Activated CD4-positive, alpha-beta T cell treated with anti-CD3 and anti-CD28 coated beads, Interleukin-2, amount 10 ng/mL, durations not matched to agents 7 days and 5 days (primary cell): ENCODE data around the gene DCTD. TPM values are rescaled to one million over a fixed set of nuclear protein-coding genes. Genes with fewer than 3 reads are reported as not detected.

ENCODE experiments used
- CTCF ChIA-PET: fragments of 350-600 bp; sonication (Branson Sonifier 250); formaldehyde crosslinking; loops from one replicate; lab custom pipeline; 2021; ENCODE audit warnings: antibody characterized with exemption; lab: Charles Lee
- POLR2A ChIA-PET: fragments of 350-600 bp; sonication (Branson Sonifier 250); formaldehyde crosslinking; loops from one replicate; lab custom pipeline; 2021; ENCODE audit warnings: antibody characterized with exemption; lab: Charles Lee
- DNase-seq: peaks from one replicate; pipeline ENCODE4 v3.0.0-alpha.2; 2020
- H3K27ac Mint-ChIP-seq: one replicate; pipeline ENCODE4 v1.8.0; 2021; ENCODE audit warnings: mild to moderate bottlenecking, moderate library complexity, mixed read lengths
- H3K27me3 Mint-ChIP-seq: one replicate; pipeline ENCODE4 v1.8.0; 2021; ENCODE audit warnings: mixed read lengths
- H3K36me3 Mint-ChIP-seq: one replicate; pipeline ENCODE4 v1.8.0; 2021; ENCODE audit warnings: low read depth, mixed read lengths
- H3K4me1 Mint-ChIP-seq: one replicate; pipeline ENCODE4 v1.8.0; 2021; ENCODE audit warnings: mixed read lengths
- H3K4me3 Mint-ChIP-seq: one replicate; pipeline ENCODE4 v1.8.0; 2021; ENCODE audit warnings: mild to moderate bottlenecking, moderate library complexity, mixed read lengths
- H3K9me3 Mint-ChIP-seq: one replicate; pipeline ENCODE4 v1.8.0; 2021; ENCODE audit warnings: mixed read lengths
- total RNA-seq, 2 experiments: library from RNA; stranded (reverse); gene quantifications; one replicate each; pipeline ENCODE4 v1.2.3, GENCODE V29; 2021

The DCTD gene
- total RNA-seq, 2 experiments from 2014 or later, result 60.0 to 65.9 TPM

GRCh38 chr4:182856862-182857261 lies 60.3 kb downstream of the DCTD start:
- Mint-ChIP-seq H3K4me3 (no peak overlapping the region), H3K27me3 (no peaks in the 10 kb centered on the region), H3K36me3 (no peaks in the 10 kb centered on the region), H3K9me3 (peaks cover 4% of the 10 kb centered on the region), H3K27ac (no peak overlapping the region), H3K4me1 (no peaks in the 10 kb centered on the region)
- ChIA-PET CTCF (no interaction called here), POLR2A (no interaction called here)
- DNase-seq, result no peak

- no peak for DNase-seq
- Mint-ChIP-seq H3K4me3 (no peak overlapping the region), H3K36me3 (no peaks in the 10 kb centered on the region), H3K9me3 (peaks cover 3% of the 10 kb centered on the region), H3K4me1 (no peaks in the 10 kb centered on the region), H3K27ac (no peak overlapping the region), H3K27me3 (no peaks in the 10 kb centered on the region)
- CTCF ChIA-PET, result interaction anchor here (1.0 kb wide), 1 partner anchor 17 kb away, joined by 3 read pairs; no protein-coding TSS in a partner anchor
- POLR2A ChIA-PET, result no interaction called here
Measured at GRCh38 chr4:182855877-182856276, 61.3 kb downstream of the DCTD start.

- Mint-ChIP-seq H3K27ac (no peak overlapping the region), H3K9me3 (peaks cover 3% of the 10 kb centered on the region), H3K36me3 (no peaks in the 10 kb centered on the region), H3K4me1 (no peaks in the 10 kb centered on the region), H3K27me3 (no peaks in the 10 kb centered on the region), H3K4me3 (no peak overlapping the region)
- ChIA-PET CTCF (interaction anchor here (1.0 kb wide), 1 partner anchor 16 kb away, joined by 3 read pairs; no protein-coding TSS in a partner anchor), POLR2A (no interaction called here)
- DNase-seq, result no peak
Measured at GRCh38 chr4:182855312-182855711, 61.9 kb downstream of the DCTD start.

- POLR2A ChIA-PET, result no interaction called here
- H3K27me3 Mint-ChIP-seq, result no peaks in the 10 kb centered on the region
- DNase-seq, result no peak
- CTCF ChIA-PET, result no interaction called here
- peaks cover 3% of the 10 kb centered on the region for H3K9me3 Mint-ChIP-seq
- H3K4me1 Mint-ChIP-seq, result no peaks in the 10 kb centered on the region
- no peak overlapping the region for H3K27ac Mint-ChIP-seq
- H3K4me3 Mint-ChIP-seq, result no peak overlapping the region
- no peaks in the 10 kb centered on the region for H3K36me3 Mint-ChIP-seq
Measured at GRCh38 chr4:182854466-182854865, 62.7 kb downstream of the DCTD start.

- POLR2A ChIA-PET, result no interaction called here
- no peak overlapping the region for H3K4me3 Mint-ChIP-seq
- no peak overlapping the region for H3K27ac Mint-ChIP-seq
- DNase-seq, result no peak
- no peaks in the 10 kb centered on the region for H3K36me3 Mint-ChIP-seq
- peaks cover 3% of the 10 kb centered on the region for H3K9me3 Mint-ChIP-seq
- no peaks in the 10 kb centered on the region for H3K4me1 Mint-ChIP-seq
- CTCF ChIA-PET, result interaction anchor here (1.2 kb wide), 1 partner anchor 9 kb away, joined by 3 read pairs; no protein-coding TSS in a partner anchor
- no peaks in the 10 kb centered on the region for H3K27me3 Mint-ChIP-seq
Measured at GRCh38 chr4:182853731-182854330, 63.4 kb downstream of the DCTD start.

- Mint-ChIP-seq H3K4me1 (no peaks in the 10 kb centered on the region), H3K27ac (no peak overlapping the region), H3K36me3 (no peaks in the 10 kb centered on the region), H3K27me3 (no peaks in the 10 kb centered on the region), H3K4me3 (no peak overlapping the region), H3K9me3 (peaks cover 3% of the 10 kb centered on the region)
- ChIA-PET POLR2A (no interaction called here), CTCF (no interaction called here)
- DNase-seq, result no peak
Measured at GRCh38 chr4:182848685-182849084, 68.5 kb downstream of the DCTD start.

GRCh38 chr4:182847576-182848450 lies 69.4 kb downstream of the DCTD start:
- no peak overlapping the region for H3K27ac Mint-ChIP-seq
- no peak overlapping the region for H3K4me3 Mint-ChIP-seq
- no peak for DNase-seq
- no peaks in the 10 kb centered on the region for H3K4me1 Mint-ChIP-seq
- H3K9me3 Mint-ChIP-seq, result peaks cover 3% of the 10 kb centered on the region
- ChIA-PET POLR2A (no interaction called here), CTCF (interaction anchor here (0.6 kb wide), 1 partner anchor 442 kb away, joined by 3 read pairs; no protein-coding TSS in a partner anchor)
- H3K36me3 Mint-ChIP-seq, result no peaks in the 10 kb centered on the region
- no peaks in the 10 kb centered on the region for H3K27me3 Mint-ChIP-seq

- POLR2A ChIA-PET, result no interaction called here
- Mint-ChIP-seq H3K4me3 (no peak overlapping the region), H3K27ac (no peak overlapping the region), H3K36me3 (no peaks in the 10 kb centered on the region), H3K4me1 (no peaks in the 10 kb centered on the region), H3K9me3 (no peaks in the 10 kb centered on the region), H3K27me3 (no peaks in the 10 kb centered on the region)
- no peak for DNase-seq
- CTCF ChIA-PET, result no interaction called here
Measured at GRCh38 chr4:182846036-182846435, 71.2 kb downstream of the DCTD start.

- DNase-seq, result no peak
- Mint-ChIP-seq H3K27ac (no peak overlapping the region), H3K4me1 (no peaks in the 10 kb centered on the region), H3K27me3 (no peaks in the 10 kb centered on the region), H3K9me3 (no peaks in the 10 kb centered on the region), H3K4me3 (no peak overlapping the region), H3K36me3 (no peaks in the 10 kb centered on the region)
- ChIA-PET CTCF (no interaction called here), POLR2A (no interaction called here)
Measured at GRCh38 chr4:182845618-182846017, 71.6 kb downstream of the DCTD start.

GRCh38 chr4:182843808-182844325 lies 73.3 kb downstream of the DCTD start:
- DNase-seq, result no peak
- no peak overlapping the region for H3K4me3 Mint-ChIP-seq
- CTCF ChIA-PET, result no interaction called here
- H3K27me3 Mint-ChIP-seq, result no peaks in the 10 kb centered on the region
- no peak overlapping the region for H3K27ac Mint-ChIP-seq
- POLR2A ChIA-PET, result no interaction called here
- H3K9me3 Mint-ChIP-seq, result no peaks in the 10 kb centered on the region
- no peaks in the 10 kb centered on the region for H3K36me3 Mint-ChIP-seq
- H3K4me1 Mint-ChIP-seq, result no peaks in the 10 kb centered on the region

- no peaks in the 10 kb centered on the region for H3K27me3 Mint-ChIP-seq
- H3K36me3 Mint-ChIP-seq, result no peaks in the 10 kb centered on the region
- no peaks in the 10 kb centered on the region for H3K9me3 Mint-ChIP-seq
- POLR2A ChIA-PET, result no interaction called here
- CTCF ChIA-PET, result no interaction called here
- DNase-seq, result no peak
- no peak overlapping the region for H3K4me3 Mint-ChIP-seq
- no peak overlapping the region for H3K27ac Mint-ChIP-seq
- H3K4me1 Mint-ChIP-seq, result no peaks in the 10 kb centered on the region
Measured at GRCh38 chr4:182842759-182843390, 74.3 kb downstream of the DCTD start.

- ChIA-PET POLR2A (no interaction called here), CTCF (no interaction called here)
- no peaks in the 10 kb centered on the region for H3K9me3 Mint-ChIP-seq
- H3K4me3 Mint-ChIP-seq, result no peak overlapping the region
- no peaks in the 10 kb centered on the region for H3K4me1 Mint-ChIP-seq
- H3K27me3 Mint-ChIP-seq, result no peaks in the 10 kb centered on the region
- no peak overlapping the region for H3K27ac Mint-ChIP-seq
- no peaks in the 10 kb centered on the region for H3K36me3 Mint-ChIP-seq
- DNase-seq, result no peak
Measured at GRCh38 chr4:182842104-182842600, 75.0 kb downstream of the DCTD start.

GRCh38 chr4:182840108-182840507 lies 77.1 kb downstream of the DCTD start:
- no peaks in the 10 kb centered on the region for H3K9me3 Mint-ChIP-seq
- H3K4me3 Mint-ChIP-seq, result no peak overlapping the region
- H3K27me3 Mint-ChIP-seq, result no peaks in the 10 kb centered on the region
- H3K27ac Mint-ChIP-seq, result no peak overlapping the region
- no peak for DNase-seq
- ChIA-PET CTCF (no interaction called here), POLR2A (no interaction called here)
- H3K4me1 Mint-ChIP-seq, result no peaks in the 10 kb centered on the region
- no peaks in the 10 kb centered on the region for H3K36me3 Mint-ChIP-seq
